GM13976 (cell line): Measurements from ENCODE around the gene ANP32A.
"Not testable (repeated sequence)": the region's sequence is repeated elsewhere in the genome, so short reads cannot be mapped to it uniquely, and the experiment has no call there.

Source experiments
- DNase-seq: peaks from one replicate; pipeline ENCODE4 v3.0.0; 2012; ENCODE audit warnings: low spot score
- CTCF ChIP-seq: IDR thresholded peaks from 2 replicates; pipeline ENCODE4 v1.5.1; 2012; ENCODE audit warnings: borderline replicate concordance, mild to moderate bottlenecking; ENCODE audit not compliant: insufficient read depth; ENCODE audit errors: extremely low read depth, missing control alignments, control extremely low read depth
- in situ Hi-C: fragments of 300-500 bp; cut with MboI; formaldehyde crosslinking; loops from one replicate; pipeline ENCODE4 v1.12.0; 2022; ENCODE audit warnings: low sequenced_read_pairs, mixed read lengths, inconsistent platforms; ENCODE audit not compliant: unreplicated experiment

The ANP32A gene

GRCh38 chr15:68764090-68764489 is 56.6 kb downstream of the ANP32A start:
- DNase-seq, result no peak
- in situ Hi-C loops, result no loop called here
- TF ChIP-seq CTCF, result no peak

GRCh38 chr15:68763063-68763462 is 57.6 kb downstream of the ANP32A start:
- in situ Hi-C loops, result no loop called here
- no peak for DNase-seq
- TF ChIP-seq CTCF, result no peak

GRCh38 chr15:68759982-68760579 is 60.6 kb downstream of the ANP32A start:
- DNase-seq, in situ Hi-C loops: not testable (repeated sequence)

GRCh38 chr15:68755731-68756130 is 65.0 kb downstream of the ANP32A start:
- DNase-seq, result no peak
- TF ChIP-seq CTCF, result no peak
- in situ Hi-C loops, result no loop called here

GRCh38 chr15:68751622-68752021 is 69.1 kb downstream of the ANP32A start:
- DNase-seq, result no peak
- in situ Hi-C loops, result no loop called here
- TF ChIP-seq CTCF, result no peak

- no peak for TF ChIP-seq CTCF
- in situ Hi-C loops, result no loop called here
- no peak for DNase-seq
These were observed 70.9 kb downstream of the ANP32A start for GRCh38 chr15:68749793-68750192.

- no peak for TF ChIP-seq CTCF
- in situ Hi-C loops, result no loop called here
- no peak for DNase-seq
These were observed 71.3 kb downstream of the ANP32A start for GRCh38 chr15:68749365-68749764.
